AG09319 (cell line): ENCODE results near the gene WDR70.
"Not testable (repeated sequence)": the region's sequence is repeated elsewhere in the genome, so short reads cannot be mapped to it uniquely, and the experiment has no call there.

Experiments used
- DNase-seq: peaks from one replicate; pipeline ENCODE4 v3.0.0-alpha.2; 2010; ENCODE audit warnings: low read depth; ENCODE audit errors: extremely low read depth
- CTCF ChIP-seq: IDR thresholded peaks from 2 replicates; pipeline ENCODE4 v1.5.1; 2011; ENCODE audit warnings: low read depth, mild to moderate bottlenecking, inconsistent platforms, low read length, moderate library complexity

The WDR70 gene

DNA sequence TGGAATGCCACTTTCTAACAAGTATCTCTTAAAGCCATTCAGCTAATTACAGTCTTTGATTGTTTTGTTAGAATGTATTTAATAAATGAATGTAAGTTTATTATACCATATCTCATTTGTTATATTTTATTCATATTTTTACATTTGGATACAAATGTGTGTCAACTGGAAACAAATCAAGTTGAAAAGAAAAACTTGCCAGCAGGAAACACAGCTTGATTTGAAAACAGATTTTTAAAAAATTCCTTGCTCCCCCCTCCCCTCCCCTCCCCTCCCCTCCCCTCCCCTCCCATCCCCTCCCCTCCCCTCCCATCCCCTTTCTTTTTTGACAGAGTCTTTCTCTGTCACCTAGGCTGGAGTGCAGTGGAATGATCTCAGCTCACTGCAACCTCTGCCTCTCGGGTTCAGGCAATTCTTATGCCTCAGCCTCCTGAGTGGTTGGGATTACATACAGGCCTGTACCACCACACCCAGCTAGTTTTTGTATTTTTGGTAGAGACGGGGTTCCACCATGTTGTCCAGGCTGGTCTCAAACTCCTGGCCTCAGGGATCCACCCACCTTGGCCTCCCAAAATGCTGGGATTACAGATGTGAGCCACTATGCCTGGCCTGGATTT lies 227.6 kb downstream of the WDR70 start:
- no peak for DNase-seq
- no peak for TF ChIP-seq CTCF

- DNase-seq = peak; percentile 48
- no peak for TF ChIP-seq CTCF
Observed at GRCh38 chr5:37615184-37615583, 236.1 kb downstream of the WDR70 start.

DNA sequence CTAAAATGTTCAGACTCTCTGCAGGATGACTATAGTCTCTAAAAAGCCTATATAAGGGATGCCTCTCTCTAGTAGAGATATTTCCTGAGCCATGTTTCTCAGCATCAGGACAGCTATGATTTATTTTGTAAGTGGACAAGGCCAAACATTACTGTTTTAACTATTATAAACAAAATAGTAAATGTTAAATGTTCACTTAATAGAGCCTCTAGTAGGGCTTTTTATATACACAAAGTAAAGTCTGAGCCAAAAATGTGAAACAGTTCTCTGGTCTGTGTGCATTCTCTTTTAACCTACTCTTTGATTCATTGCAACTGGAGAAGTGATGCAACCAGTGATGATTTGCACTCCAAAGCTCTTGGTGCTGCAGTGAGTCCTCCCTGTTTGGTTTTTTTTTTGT lies 240.2 kb downstream of the WDR70 start:
- no peak for DNase-seq
- TF ChIP-seq CTCF = no peak

- not testable (repeated sequence) for DNase-seq
Observed at GRCh38 chr5:37622354-37622753, 243.2 kb downstream of the WDR70 start.

GRCh38 chr5:37626266-37626665 lies 247.1 kb downstream of the WDR70 start:
- DNase-seq = no peak
- no peak for TF ChIP-seq CTCF

DNA sequence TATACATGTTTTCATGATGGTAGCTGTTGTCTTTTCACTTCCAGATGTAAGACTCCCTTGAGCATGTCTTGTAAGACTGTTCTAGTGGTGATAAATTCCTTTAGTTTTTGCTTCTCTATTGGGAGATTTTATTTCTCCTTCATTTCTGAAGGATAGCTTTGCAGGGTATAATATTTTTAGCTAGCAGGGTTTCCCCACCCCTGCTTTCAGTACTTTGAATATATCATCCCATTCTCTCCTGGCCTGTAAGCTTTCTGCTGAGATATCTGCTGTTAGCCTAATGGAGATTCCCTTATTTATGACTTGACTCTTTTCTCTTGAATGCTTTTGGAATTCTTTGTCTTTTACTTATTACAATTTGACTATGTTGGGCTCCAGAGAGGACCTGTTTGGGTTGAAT lies 249.8 kb downstream of the WDR70 start:
- no peak for DNase-seq
- no peak for TF ChIP-seq CTCF

- TF ChIP-seq CTCF = no peak
- DNase-seq = no peak
Observed at GRCh38 chr5:37631939-37632338, 252.8 kb downstream of the WDR70 start.

DNA sequence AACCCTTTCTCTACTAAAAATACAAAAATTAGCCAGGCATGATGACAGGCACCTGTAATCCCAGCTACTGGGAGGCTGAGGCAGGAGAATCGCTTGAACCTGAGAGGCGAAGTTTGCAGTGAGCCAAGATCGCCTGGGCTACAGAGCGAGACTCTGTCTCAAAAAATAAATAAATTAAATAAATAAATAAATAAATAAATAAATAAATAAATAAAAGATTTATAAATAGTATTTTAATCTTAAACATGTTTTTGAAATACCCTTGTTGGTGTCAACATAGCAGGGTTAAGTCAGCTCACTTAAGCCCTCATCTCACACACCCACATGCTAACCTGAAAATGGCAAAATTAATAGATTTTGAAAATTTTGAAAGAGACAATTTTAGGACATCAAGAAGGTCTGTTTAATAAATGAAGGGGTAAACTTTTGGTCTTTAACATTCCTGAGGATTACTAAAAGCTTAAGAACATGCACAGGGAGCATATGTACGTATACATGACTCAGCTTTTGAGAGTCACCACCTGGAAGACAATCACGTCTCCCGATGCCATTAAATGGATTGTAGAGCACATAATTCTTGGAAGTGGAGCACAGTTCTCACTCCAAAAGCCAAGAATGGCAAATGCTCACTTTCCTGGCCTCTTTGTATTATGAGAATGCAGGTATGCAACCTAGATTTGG lies 258.2 kb downstream of the WDR70 start:
- DNase-seq = no peak
- TF ChIP-seq CTCF = no peak
